Peyer's patch (tissue), 4 donors: ENCODE measurements around the gene MOB3C.

Experiments used
- CTCF ChIP-seq, 6 experiments: fragments of 450-650 bp in 4 of 6; fragments of 200-600 bp in 2 of 6; sonication (generic) in 1 of 6; IDR thresholded peaks; one replicate each; pipeline ENCODE4 v1.5.1; 2017 to 2019; ENCODE audit warnings: antibody characterized with exemption in 6 of 6, mild to moderate bottlenecking in 3 of 6, moderate library complexity in 1 of 6
- POLR2A ChIP-seq, 2 donors: fragments of 450-650 bp; IDR thresholded peaks; one replicate each; pipeline ENCODE4 v1.5.1; 2017; ENCODE audit warnings: antibody characterized with exemption in 2 of 2, mild to moderate bottlenecking in 2 of 2, moderate library complexity in 2 of 2

GRCh38 chr1:46605232-46605631, 11.4 kb downstream of the MOB3C start:
- TF ChIP-seq POLR2A (IDR thresholded peaks at IDR 0.05) (no peak), CTCF (IDR thresholded peaks at IDR 0.05) (no peak)
